Ascending aorta (tissue), 2 donors: Measurements from ENCODE around the gene NLGN4X. TPM values are rescaled to one million over a fixed set of nuclear protein-coding genes. Genes with fewer than 3 reads are reported as not detected.

Experiments
- DNase-seq, 2 donors: peaks; one replicate each; pipeline ENCODE4 v3.0.0-alpha.2; 2019; ENCODE audit warnings: low spot score in 2 of 2
- H3K27ac ChIP-seq, 2 donors: fragments of 200-600 bp; sonication (generic); one replicate each; pipeline ENCODE4 v1.5.1; 2016 to 2017; ENCODE audit warnings: mild to moderate bottlenecking in 1 of 2
- H3K27me3 ChIP-seq: fragments of 200-600 bp; sonication (generic); one replicate; pipeline ENCODE4 v1.5.1; 2017
- H3K36me3 ChIP-seq, 2 donors: fragments of 200-600 bp; sonication (generic); one replicate each; pipeline ENCODE4 v1.5.1; 2016
- H3K4me1 ChIP-seq, 2 donors: fragments of 200-600 bp; sonication (generic); one replicate each; pipeline ENCODE4 v1.5.1; 2016 to 2017; ENCODE audit warnings: mild to moderate bottlenecking in 1 of 2
- H3K4me3 ChIP-seq, 2 donors: fragments of 200-600 bp; sonication (generic); one replicate each; pipeline ENCODE4 v1.5.1; 2016 to 2017; ENCODE audit warnings: mild to moderate bottlenecking in 1 of 2
- H3K9me3 ChIP-seq, 2 donors: fragments of 200-600 bp; sonication (generic); one replicate each; pipeline ENCODE4 v1.5.1; 2016
- CTCF ChIP-seq, 3 experiments: fragments of 200-600 bp in 2 of 3; fragments of 450-650 bp in 1 of 3; sonication (generic) in 2 of 3; IDR thresholded peaks; one replicate each; pipeline ENCODE4 v1.5.1; 2016 to 2019; ENCODE audit warnings: antibody characterized with exemption in 3 of 3, mild to moderate bottlenecking in 1 of 3, moderate library complexity in 1 of 3
- intact Hi-C: fragments of 100-400 bp; cut with DNase I; formaldehyde crosslinking; loops from one replicate; pipeline ENCODE4 v1.15.1; 2023
- total RNA-seq: library from RNA; depleted of rRNA; stranded (reverse); fragments of >200 nt; gene quantifications from one replicate; pipeline ENCODE4 v1.1.0, GENCODE V29; 2016

NLGN4X gene
- total RNA-seq, 1 donor from 2014 or later, result 1.4 TPM

GRCh38 chrX:6012357-6012756 lies 216.3 kb downstream of the NLGN4X start:
- DNase-seq, result no peak
- no peaks in the 10 kb centered on the region for H3K4me1 ChIP-seq
- no peaks in the 10 kb centered on the region for H3K36me3 ChIP-seq
- H3K27me3 ChIP-seq, result no peaks in the 10 kb centered on the region
- H3K4me3 ChIP-seq, result no peak overlapping the region
- no peak for TF ChIP-seq CTCF (IDR thresholded peaks at IDR 0.05)
- intact Hi-C loops, result no loop called here
- H3K9me3 ChIP-seq, result no peaks in the 10 kb centered on the region
- no peak overlapping the region for H3K27ac ChIP-seq

GRCh38 chrX:6005856-6006255 lies 222.8 kb downstream of the NLGN4X start:
- DNase-seq, result no peak
- Histone ChIP-seq H3K27ac (no peak overlapping the region), H3K36me3 (no peaks in the 10 kb centered on the region), H3K27me3 (no peaks in the 10 kb centered on the region), H3K4me3 (no peak overlapping the region), H3K4me1 (no peaks in the 10 kb centered on the region), H3K9me3 (no peaks in the 10 kb centered on the region)
- no peak for TF ChIP-seq CTCF (IDR thresholded peaks at IDR 0.05)
- intact Hi-C loops, result no loop called here

DNA sequence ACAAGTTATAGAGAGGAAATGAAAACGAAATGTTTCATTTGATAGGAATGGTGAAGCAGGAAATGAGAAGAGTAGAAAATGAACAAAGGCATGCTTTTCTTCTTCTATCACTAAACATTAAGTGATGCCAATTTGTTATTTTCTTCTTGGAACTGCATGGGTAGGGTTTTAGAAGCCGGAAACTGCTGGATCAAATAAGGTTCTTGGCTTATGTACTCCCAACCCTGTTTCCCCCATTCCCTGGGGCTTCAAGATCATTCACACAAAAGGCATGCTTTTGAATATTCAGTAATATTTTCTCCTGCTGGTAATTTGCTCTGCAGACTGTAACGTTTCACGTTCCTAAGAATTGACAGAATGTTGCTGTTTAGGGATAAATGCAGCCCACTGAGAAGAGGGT lies 224.1 kb downstream of the NLGN4X start:
- H3K27ac ChIP-seq, result no peak overlapping the region
- DNase-seq, result no peak
- H3K27me3 ChIP-seq, result no peaks in the 10 kb centered on the region
- no peak overlapping the region for H3K4me3 ChIP-seq
- H3K4me1 ChIP-seq, result no peaks in the 10 kb centered on the region
- no peak for TF ChIP-seq CTCF (IDR thresholded peaks at IDR 0.05)
- H3K9me3 ChIP-seq, result no peaks in the 10 kb centered on the region
- intact Hi-C loops, result no loop called here
- H3K36me3 ChIP-seq, result no peaks in the 10 kb centered on the region

DNA sequence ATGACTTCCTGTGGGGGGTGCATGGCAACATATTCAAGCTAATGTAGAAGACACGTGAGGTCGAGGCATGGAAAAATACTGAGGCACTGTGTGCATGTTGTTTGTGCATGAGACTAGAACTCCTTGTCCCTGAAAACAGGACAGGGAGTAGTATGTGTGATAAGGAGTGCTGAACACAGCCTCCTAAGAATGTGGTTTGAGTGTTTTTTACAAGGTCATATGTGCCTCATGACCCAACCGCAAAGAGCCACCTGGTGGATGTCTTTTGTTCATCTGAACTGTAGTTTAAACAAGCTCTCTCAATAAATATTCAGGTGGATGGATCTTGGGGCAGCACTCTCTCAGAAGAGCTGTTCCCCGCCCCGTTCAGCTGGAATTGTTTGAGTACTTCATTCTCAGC lies 226.6 kb downstream of the NLGN4X start:
- Histone ChIP-seq H3K4me1 (no peaks in the 10 kb centered on the region), H3K4me3 (no peak overlapping the region), H3K27me3 (no peaks in the 10 kb centered on the region), H3K9me3 (no peaks in the 10 kb centered on the region), H3K27ac (no peak overlapping the region), H3K36me3 (no peaks in the 10 kb centered on the region)
- DNase-seq, result no peak
- TF ChIP-seq CTCF (IDR thresholded peaks at IDR 0.05), result no peak
- intact Hi-C loops, result no loop called here

GRCh38 chrX:5998901-5999300 lies 229.8 kb downstream of the NLGN4X start:
- Histone ChIP-seq H3K4me3 (no peak overlapping the region), H3K9me3 (no peaks in the 10 kb centered on the region), H3K27me3 (no peaks in the 10 kb centered on the region), H3K4me1 (no peaks in the 10 kb centered on the region), H3K36me3 (no peaks in the 10 kb centered on the region), H3K27ac (no peak overlapping the region)
- TF ChIP-seq CTCF (IDR thresholded peaks at IDR 0.05), result no peak
- DNase-seq, result no peak
- intact Hi-C loops, result no loop called here

DNA sequence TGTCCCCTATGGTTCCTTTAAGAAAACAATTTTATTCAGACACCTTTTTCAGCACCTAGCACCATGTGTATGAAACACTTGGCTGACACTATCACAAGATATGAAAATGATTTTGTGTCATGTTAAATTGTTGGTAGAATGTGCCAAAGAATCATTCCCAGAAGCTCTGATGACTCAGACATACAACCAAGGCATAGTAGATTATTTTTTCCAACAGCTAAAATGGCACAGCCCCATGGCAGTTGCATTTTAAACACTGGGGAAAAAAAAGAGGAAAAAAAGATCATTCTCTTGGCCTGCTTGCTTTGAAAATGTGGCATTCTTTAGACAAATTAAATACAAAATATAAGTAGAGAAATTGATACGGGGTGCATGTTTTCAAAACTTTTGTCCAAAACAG lies 230.2 kb downstream of the NLGN4X start:
- H3K9me3 ChIP-seq, result no peaks in the 10 kb centered on the region
- H3K36me3 ChIP-seq, result no peaks in the 10 kb centered on the region
- H3K4me1 ChIP-seq, result no peaks in the 10 kb centered on the region
- no peak for DNase-seq
- H3K27me3 ChIP-seq, result no peaks in the 10 kb centered on the region
- intact Hi-C loops, result no loop called here
- H3K4me3 ChIP-seq, result no peak overlapping the region
- no peak overlapping the region for H3K27ac ChIP-seq
- TF ChIP-seq CTCF (IDR thresholded peaks at IDR 0.05), result no peak
